GM23248 (cell line): ENCODE results near the gene PAX4. TPM values are rescaled to one million over a fixed set of nuclear protein-coding genes. Genes with fewer than 3 reads are reported as not detected.
A peak's percentile ranks its signal among the peaks of the same experiment; 100 is the strongest.

ENCODE experiments used
- DNase-seq: peaks from one replicate; pipeline ENCODE4 v3.0.0-alpha.2; 2015
- H2AFZ ChIP-seq: fragments of 200-600 bp; sonication (generic); 2 replicates; pipeline ENCODE4 v1.6.1; 2016; ENCODE audit warnings: antibody characterized with exemption
- H3F3A ChIP-seq: fragments of 200-600 bp; sonication (generic); 2 replicates; pipeline ENCODE4 v1.6.1; 2016; ENCODE audit warnings: mild to moderate bottlenecking, antibody characterized with exemption, mixed run types; ENCODE audit not compliant: insufficient read depth
- H3K27ac ChIP-seq: fragments of 200-600 bp; sonication (generic); 2 replicates; pipeline ENCODE4 v1.5.1; 2016; ENCODE audit warnings: mild to moderate bottlenecking
- H3K27me3 ChIP-seq: fragments of 200-600 bp; sonication (generic); replicated peaks from 2 replicates; pipeline ENCODE4 v1.6.1; 2016; ENCODE audit warnings: mild to moderate bottlenecking; ENCODE audit not compliant: insufficient read depth
- H3K36me3 ChIP-seq: fragments of 200-600 bp; sonication (generic); 2 replicates; pipeline ENCODE4 v1.6.1; 2016; ENCODE audit warnings: low read depth, mild to moderate bottlenecking
- H3K4me1 ChIP-seq: fragments of 200-600 bp; sonication (generic); 2 replicates; pipeline ENCODE4 v1.6.1; 2016; ENCODE audit warnings: mild to moderate bottlenecking; ENCODE audit not compliant: insufficient read depth
- H3K4me2 ChIP-seq: fragments of 200-600 bp; sonication (generic); one replicate; pipeline ENCODE4 v1.6.1; 2016; ENCODE audit warnings: mild to moderate bottlenecking; ENCODE audit not compliant: unreplicated experiment
- H3K4me3 ChIP-seq: fragments of 200-600 bp; sonication (generic); 2 replicates; pipeline ENCODE4 v1.5.1; 2016; ENCODE audit warnings: mild to moderate bottlenecking
- H3K79me2 ChIP-seq: fragments of 200-600 bp; sonication (generic); 2 replicates; pipeline ENCODE4 v1.6.1; 2016; ENCODE audit warnings: mild to moderate bottlenecking; ENCODE audit not compliant: insufficient read depth
- H3K9ac ChIP-seq: fragments of 200-600 bp; sonication (generic); 2 replicates; pipeline ENCODE4 v1.6.1; 2016; ENCODE audit warnings: mild to moderate bottlenecking
- H3K9me2 ChIP-seq: fragments of 200-600 bp; sonication (generic); 2 replicates; pipeline ENCODE4 v1.6.1; 2016; ENCODE audit warnings: mixed run types, mild to moderate bottlenecking, moderate library complexity; ENCODE audit not compliant: insufficient read depth
- H3K9me3 ChIP-seq: fragments of 200-600 bp; sonication (generic); one replicate; pipeline ENCODE4 v1.6.1; 2017; ENCODE audit warnings: low read depth
- H4K20me1 ChIP-seq: fragments of 200-600 bp; sonication (generic); 2 replicates; pipeline ENCODE4 v1.6.0; 2016; ENCODE audit not compliant: insufficient read depth
- EZH2 ChIP-seq: fragments of 200-600 bp; sonication (generic); IDR thresholded peaks from 2 replicates; pipeline ENCODE4 v1.6.1; 2018; ENCODE audit warnings: antibody characterized with exemption, mild to moderate bottlenecking; ENCODE audit not compliant: insufficient read depth, poor library complexity, severe bottlenecking
- EZH2phosphoT487 ChIP-seq: fragments of 200-600 bp; sonication (generic); IDR thresholded peaks from 2 replicates; pipeline ENCODE4 v1.6.1; 2018; ENCODE audit warnings: antibody characterized with exemption, moderate library complexity, mild to moderate bottlenecking, low read depth; ENCODE audit not compliant: insufficient read depth
- WGBS, 2 experiments: methylation state at CpG; one replicate each; pipeline ENCODE4 v1.1.6; 2015 to 2017; ENCODE audit warnings: low lambda C conversion rate in 2 of 2, low coverage in 1 of 2; ENCODE audit errors: missing lambda C conversion rate in 2 of 2; 5-methylcytosine and 5-hydroxymethylcytosine counted together
- in situ Hi-C: fragments of 300-500 bp; cut with MboI; formaldehyde crosslinking; loops from 2 replicates; pipeline ENCODE4 v1.15.0; 2020
- polyA plus RNA-seq: library from polyadenylated mRNA; unstranded; fragments of >200 nt; fragmentation: Nextera tagmentation; extraction: Ambion mirVana; gene quantifications from 2 replicates; pipeline ENCODE4 v1.2.1, GENCODE V29; 2016
- total RNA-seq: library from RNA; depleted of rRNA; stranded (reverse); fragments of >200 nt; shearing (Covaris generic); gene quantifications from 2 replicates; pipeline ENCODE4 v1.2.3, GENCODE V29; 2014

The PAX4 gene
- total and polyA plus RNA-seq, 2 experiments from 2014 or later = not detected

GRCh38 chr7:127589896-127590295 lies 28.0 kb downstream of the PAX4 start:
- Histone ChIP-seq H2AFZ (no peak overlapping the region), H3K79me2 (peaks cover 28% of the 10 kb centered on the region), H3K4me2 (peak overlapping the region; percentile 84), H3K9me3 (no peaks in the 10 kb centered on the region), H3K9ac (peak overlapping the region; percentile 95; the same call in 1 of the 2 replicates), H3K4me3 (peak overlapping the region; percentile 96), H4K20me1 (no peaks in the 10 kb centered on the region), H3F3A (no peaks in the 10 kb centered on the region), H3K27me3 (no peaks in the 10 kb centered on the region), H3K4me1 (peaks cover 8% of the 10 kb centered on the region), H3K27ac (no peak overlapping the region), H3K9me2 (no peaks in the 10 kb centered on the region), H3K36me3 (peaks cover 9% of the 10 kb centered on the region; the same call in 1 of the 2 replicates)
- in situ Hi-C loops = no loop called here
- TF ChIP-seq EZH2 (no peak), EZH2phosphoT487 (no peak)
- 82 to 83% methylated on average over 3 of the region's 3 CpGs for WGBS, 2 experiments
- DNase-seq = peak; percentile 47

- in situ Hi-C loops = no loop called here
- H2AFZ ChIP-seq = peak overlapping the region; percentile 96
- peak overlapping the region; percentile 96 for H3K4me3 ChIP-seq
- WGBS, 2 experiments = 2 to 3% methylated on average over 42 to 43 of the region's 43 CpGs
- H3K79me2 ChIP-seq = peaks cover 38% of the 10 kb centered on the region
- H3K4me1 ChIP-seq = peaks cover 12% of the 10 kb centered on the region
- DNase-seq = peak; percentile 66
- H3K27ac ChIP-seq = peak overlapping the region; percentile 62
- peak overlapping the region; percentile 95 for H3K9ac ChIP-seq
- peaks cover 9% of the 10 kb centered on the region; the same call in 1 of the 2 replicates for H3K36me3 ChIP-seq
- no peak for TF ChIP-seq EZH2phosphoT487
- no peak for TF ChIP-seq EZH2
- H3K27me3 ChIP-seq = no peaks in the 10 kb centered on the region
- peak overlapping the region; percentile 84 for H3K4me2 ChIP-seq
- no peaks in the 10 kb centered on the region for H4K20me1 ChIP-seq
- no peaks in the 10 kb centered on the region for H3K9me2 ChIP-seq
- H3F3A ChIP-seq = no peaks in the 10 kb centered on the region
- H3K9me3 ChIP-seq = no peaks in the 10 kb centered on the region
Observed at GRCh38 chr7:127588697-127589482, 29.1 kb downstream of the PAX4 start.

DNA sequence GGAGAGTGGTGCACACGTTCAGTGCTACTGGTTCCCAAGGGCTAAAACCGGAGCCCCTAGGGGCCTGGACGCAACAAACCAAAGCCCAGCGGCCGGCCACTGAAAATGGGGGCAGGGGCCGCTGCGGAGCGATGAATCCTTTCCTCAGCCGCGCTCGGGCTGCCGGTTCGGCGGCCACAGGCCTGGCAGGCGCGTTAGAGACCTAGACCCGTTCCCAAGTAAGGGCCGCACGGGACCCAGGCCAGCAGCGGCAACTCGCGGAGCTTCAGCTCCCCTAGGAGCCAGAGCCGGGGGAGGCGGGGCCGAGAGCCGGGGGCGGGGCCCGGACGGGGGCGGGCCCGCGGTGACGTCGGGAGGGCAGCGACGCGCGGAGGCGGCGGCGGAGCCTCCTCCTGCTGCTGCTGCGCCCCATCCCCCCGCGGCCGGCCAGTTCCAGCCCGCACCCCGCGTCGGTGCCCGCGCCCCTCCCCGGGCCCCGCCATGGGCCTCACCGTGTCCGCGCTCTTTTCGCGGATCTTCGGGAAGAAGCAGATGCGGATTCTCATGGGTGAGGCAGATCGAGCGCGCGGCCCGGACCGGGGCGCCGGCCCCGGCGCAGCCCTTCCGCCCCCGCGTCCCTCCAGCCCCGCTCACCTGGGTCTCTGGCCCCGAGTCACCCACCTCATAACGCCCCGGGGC lies 29.8 kb downstream of the PAX4 start, which contains the start of gene ARF5:
Gene ARF5, plus strand, starts transcription at position 393 of the 678 bp plus-strand sequence. Its CDS starts 88 bp downstream, at position 481.
- Histone ChIP-seq H3K9me3 (no peaks in the 10 kb centered on the region), H3K36me3 (peaks cover 9% of the 10 kb centered on the region; the same call in 1 of the 2 replicates), H3K27me3 (no peaks in the 10 kb centered on the region), H3K9me2 (no peaks in the 10 kb centered on the region), H3F3A (no peaks in the 10 kb centered on the region), H2AFZ (peak within 1 kb of the TSS; percentile 96), H3K79me2 (peaks cover 45% of the 10 kb centered on the region), H3K4me1 (peaks cover 17% of the 10 kb centered on the region), H3K4me2 (peak within 1 kb of the TSS; percentile 92), H3K9ac (peak within 1 kb of the TSS; percentile 95), H3K27ac (peak within 1 kb of the TSS; percentile 62), H3K4me3 (peak within 1 kb of the TSS; percentile 96), H4K20me1 (no peaks in the 10 kb centered on the region; the same call in 1 of the 2 replicates)
- in situ Hi-C loops = no loop called here
- 1% methylated on average over 30 to 32 of the region's 77 CpGs for whole genome bisulfite sequencing, 2 experiments
- peak; percentile 93 for DNase-seq
- TF ChIP-seq EZH2phosphoT487 (no peak), EZH2 (no peak)

DNA sequence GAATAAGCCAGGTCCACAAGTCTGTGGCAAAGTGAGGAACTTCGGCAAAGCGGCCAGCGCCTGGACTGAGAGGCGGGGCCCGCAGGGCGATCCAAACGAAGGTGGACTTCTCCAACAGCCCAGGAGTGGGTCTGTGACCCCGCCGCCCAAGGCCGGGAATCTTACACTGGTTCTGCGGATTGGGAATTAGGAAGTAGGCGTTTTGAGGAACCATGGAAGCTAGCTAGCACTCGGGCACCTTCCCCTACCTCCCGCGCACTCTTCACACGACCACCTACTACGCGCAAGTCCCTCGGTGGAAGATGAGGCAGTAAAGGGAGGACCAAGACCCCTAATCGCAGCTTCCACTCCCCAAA lies 30.3 kb downstream of the PAX4 start:
- H3F3A ChIP-seq = no peaks in the 10 kb centered on the region
- H3K4me1 ChIP-seq = peaks cover 17% of the 10 kb centered on the region
- no peaks in the 10 kb centered on the region for H3K27me3 ChIP-seq
- no peaks in the 10 kb centered on the region for H3K9me3 ChIP-seq
- H3K36me3 ChIP-seq = peaks cover 9% of the 10 kb centered on the region; the same call in 1 of the 2 replicates
- 16 to 27% methylated on average over 20 of the region's 20 CpGs for WGBS, 2 experiments
- peak overlapping the region; percentile 95 for H3K9ac ChIP-seq
- peak overlapping the region; percentile 96 for H3K4me3 ChIP-seq
- peak; percentile 51 for DNase-seq
- H2AFZ ChIP-seq = peak overlapping the region; percentile 96
- TF ChIP-seq EZH2phosphoT487 (no peak), EZH2 (no peak)
- H3K4me2 ChIP-seq = peak overlapping the region; percentile 92
- H3K79me2 ChIP-seq = peaks cover 50% of the 10 kb centered on the region
- in situ Hi-C loops = no loop called here
- H3K9me2 ChIP-seq = no peaks in the 10 kb centered on the region
- no peaks in the 10 kb centered on the region; the same call in 1 of the 2 replicates for H4K20me1 ChIP-seq
- peak overlapping the region; percentile 44 for H3K27ac ChIP-seq
